HepG2 (cell line): ENCODE measurements around the gene TOMM40L. TPM values are rescaled to one million over a fixed set of nuclear protein-coding genes. Genes with fewer than 3 reads are reported as not detected.

ENCODE experiments used
- ATAC-seq: fragments of 200-7000 bp; cut with Tn5 transposase; 3 replicates; pipeline ENCODE4 v1.9.1; 2020; ENCODE audit warnings: mild to moderate bottlenecking, moderate library complexity
- BruUV-seq: library from RNA; stranded (reverse); fragments of 400-500 nt; replicated peaks from 2 replicates; lab custom pipeline; 2021; lab: Mats Ljungman, UMichigan
- CTCF ChIA-PET: fragments of 300-600 bp; formaldehyde crosslinking; extraction: SDS; loops from one replicate; lab custom pipeline; 2021; ENCODE audit warnings: low total read pairs, inconsistent platforms, low intra/inter-chr PET ratio; lab: Yijun Ruan, JAX
- POLR2A ChIA-PET: fragments of 350-600 bp; sonication (Branson Sonifier 250); formaldehyde crosslinking; loops from one replicate; lab custom pipeline; 2020; ENCODE audit warnings: antibody characterized with exemption, inconsistent platforms; lab: Yijun Ruan, JAX
- DNase-seq: peaks from one replicate; pipeline ENCODE4 v3.0.0-alpha.2; 2015; ENCODE audit warnings: low spot score
- FAIRE-seq: peaks from 3 replicates; lab custom pipeline; 2011; peaks lifted over from hg19 to GRCh38; lab: Jason Lieb, UNC
- H2AFZ ChIP-seq: one replicate; pipeline ENCODE4 v1.6.1; 2011; ENCODE audit warnings: low read length, inconsistent platforms
- H3K27ac ChIP-seq: fragments of 300-600 bp; 3 replicates; pipeline ENCODE4 v1.8.0; 2011; ENCODE audit warnings: mixed run types, mild to moderate bottlenecking, mixed read lengths, low read length, inconsistent platforms; ENCODE audit not compliant: insufficient read depth; ENCODE audit errors: extremely low read length
- H3K27me3 ChIP-seq, 2 experiments: fragments of 200-600 bp in 1 of 2; 2 replicates in 1 of 2; 3 replicates in 1 of 2; pipeline versions ENCODE4 v1.6.0 to v1.8.0; 2011; ENCODE audit warnings: low read length in 2 of 2, mild to moderate bottlenecking in 2 of 2, moderate library complexity in 2 of 2, inconsistent platforms in 1 of 2; ENCODE audit not compliant: insufficient read depth in 2 of 2, control insufficient read depth in 1 of 2
- H3K36me3 ChIP-seq, 2 experiments: fragments of 200-600 bp in 1 of 2; replicated peaks in 1 of 2; 2 replicates in 1 of 2; 3 replicates in 1 of 2; pipeline versions ENCODE4 v1.5.1 to v1.8.0; 2011; ENCODE audit warnings: low read length in 2 of 2, inconsistent platforms in 1 of 2; ENCODE audit not compliant: insufficient read depth in 2 of 2, control insufficient read depth in 1 of 2
- H3K4me1 ChIP-seq: 2 replicates; pipeline ENCODE4 v1.5.1; 2012; ENCODE audit warnings: low read length, inconsistent platforms; ENCODE audit not compliant: insufficient read depth
- H3K4me2 ChIP-seq: 2 replicates; pipeline ENCODE4 v1.6.0; 2011; ENCODE audit warnings: low read depth, low read length, inconsistent platforms
- H3K4me3 ChIP-seq, 3 experiments: fragments of 200-600 bp in 1 of 3; sonication (generic), shearing (Covaris generic) in 1 of 3; replicated peaks in 1 of 3; 2 replicates each; pipeline ENCODE4 v1.5.1; 2011 to 2016; ENCODE audit warnings: low read length in 3 of 3, inconsistent platforms in 2 of 3, low read depth in 2 of 3, mild to moderate bottlenecking in 2 of 3, control low read depth in 1 of 3, mixed read lengths in 1 of 3; ENCODE audit not compliant: insufficient read depth in 1 of 3
- H3K79me2 ChIP-seq: one replicate; pipeline ENCODE4 v1.6.1; 2011; ENCODE audit warnings: low read length, inconsistent platforms; ENCODE audit not compliant: insufficient read depth
- H3K9ac ChIP-seq: 2 replicates; pipeline ENCODE4 v1.6.0; 2011; ENCODE audit warnings: mild to moderate bottlenecking, low read depth, low read length, inconsistent platforms; ENCODE audit not compliant: insufficient read depth
- H3K9me3 ChIP-seq: 2 replicates; pipeline ENCODE4 v1.5.1; 2012; ENCODE audit warnings: mild to moderate bottlenecking, low read length
- H4K20me1 ChIP-seq: 2 replicates; pipeline ENCODE4 v1.6.0; 2011; ENCODE audit warnings: inconsistent platforms, mild to moderate bottlenecking, low read length, moderate library complexity; ENCODE audit not compliant: insufficient read depth
- BHLHE40 ChIP-seq: IDR thresholded peaks from 2 replicates; pipeline ENCODE4 v1.6.1; 2011; ENCODE audit warnings: low read length, improper control_type of control experiment
- HES4 ChIP-seq: sonication (generic); formaldehyde crosslinking; IDR thresholded peaks from 2 replicates; pipeline ENCODE4 v1.9.0; 2021; ENCODE audit warnings: mild to moderate bottlenecking, missing genetic modification reagents, borderline replicate concordance
- HNF1B ChIP-seq: sonication (generic); formaldehyde crosslinking; IDR thresholded peaks from 2 replicates; pipeline ENCODE4 v1.5.1; 2020; ENCODE audit warnings: mild to moderate bottlenecking, moderate library complexity, missing genetic modification reagents
- HNRNPL ChIP-seq: fragments of 200-400 bp; formaldehyde crosslinking; IDR thresholded peaks from 2 replicates; pipeline ENCODE4 v1.6.1; 2017; ENCODE audit warnings: mild to moderate bottlenecking, low read depth, low read length
- KLF11 ChIP-seq: IDR thresholded peaks from 2 replicates; pipeline ENCODE4 v1.6.1; 2016; ENCODE audit warnings: missing compliant biosample characterization
- MLLT10 ChIP-seq: sonication (generic); formaldehyde crosslinking; IDR thresholded peaks from 2 replicates; pipeline ENCODE4 v1.4.0; 2020; ENCODE audit warnings: missing genetic modification reagents
- REST ChIP-seq, 2 experiments: IDR thresholded peaks; 2 replicates each; pipeline ENCODE4 v1.6.1; 2011 to 2012; ENCODE audit warnings: low read length in 2 of 2, borderline replicate concordance in 1 of 2, low read depth in 1 of 2, mild to moderate bottlenecking in 1 of 2, moderate library complexity in 1 of 2
- TEAD2 ChIP-seq: sonication (generic); formaldehyde crosslinking; IDR thresholded peaks from 2 replicates; pipeline ENCODE4 v1.9.0; 2021; ENCODE audit warnings: missing genetic modification reagents
- XRCC5 ChIP-seq: fragments of 200-400 bp; formaldehyde crosslinking; optimal IDR thresholded peaks from 2 replicates; pipeline ENCODE3; 2017; ENCODE audit warnings: mild to moderate bottlenecking, low read length
- ZMYM2 ChIP-seq: sonication (generic); formaldehyde crosslinking; IDR thresholded peaks from 2 replicates; pipeline ENCODE4 v1.8.0; 2022; ENCODE audit warnings: mild to moderate bottlenecking, missing genetic modification reagents
- ZNF17 ChIP-seq: sonication (generic); formaldehyde crosslinking; IDR thresholded peaks from 2 replicates; pipeline ENCODE4 v1.5.0; 2020; ENCODE audit warnings: mild to moderate bottlenecking, missing genetic modification reagents
- ZNF670 ChIP-seq: sonication (generic); formaldehyde crosslinking; IDR thresholded peaks from 2 replicates; pipeline ENCODE4 v1.8.0; 2022; ENCODE audit warnings: mild to moderate bottlenecking, missing genetic modification reagents, borderline replicate concordance
- ZNF678 ChIP-seq: sonication (generic); formaldehyde crosslinking; IDR thresholded peaks from 2 replicates; pipeline ENCODE4 v1.4.0; 2020; ENCODE audit warnings: mild to moderate bottlenecking, missing genetic modification reagents
- ZNF788 ChIP-seq: sonication (generic); formaldehyde crosslinking; IDR thresholded peaks from 2 replicates; pipeline ENCODE4 v1.5.0; 2020; ENCODE audit warnings: mild to moderate bottlenecking, missing genetic modification reagents, borderline replicate concordance
- WGBS: methylation state at CpG from one replicate; pipeline ENCODE4 v1.1.6; 2017; ENCODE audit warnings: low lambda C conversion rate; 5-methylcytosine and 5-hydroxymethylcytosine counted together
- in situ Hi-C: cut with HindIII; loops from 2 replicates; pipeline ENCODE4 v1.10.0; 2017; ENCODE audit warnings: low pct_unique_long_range_greater_than_20kb; ENCODE audit not compliant: extremely low pct_ligation_motif_present
- intact Hi-C: fragments of 100-400 bp; cut with micrococcal nuclease; formaldehyde crosslinking; loops from one replicate; pipeline ENCODE4 v1.10.0; 2022; ENCODE audit not compliant: unreplicated experiment
- polyA plus RNA-seq, 8 experiments: library from polyadenylated mRNA; depleted of rRNA in 3 of 8; stranded (reverse) in 7 of 8; unstranded in 1 of 8; fragments of >200 nt; fragmentation: Illumina TruSeq in 4 of 8; extraction: Trizol in 4 of 8; gene quantifications; 2 replicates each; pipeline versions ENCODE4 v1.2.1 to v1.2.3, GENCODE V29; 2011 to 2016; ENCODE audit warnings: low read depth in 4 of 8, missing spikeins in 1 of 8, mixed read lengths in 1 of 8; ENCODE audit not compliant: insufficient read depth in 1 of 8
- total RNA-seq, 5 experiments: library from RNA; depleted of rRNA; stranded (reverse); fragments of >200 nt; fragmentation: Illumina TruSeq; extraction: Trizol; gene quantifications; 2 replicates each; pipeline ENCODE4 v1.2.3, GENCODE V29; 2016; ENCODE audit warnings: low read depth in 1 of 5
- TF ChIP-seq, protein P1 (sequence below): sonication (generic); formaldehyde crosslinking; IDR thresholded peaks from 2 replicates; pipeline ENCODE4 v1.4.0; 2020; ENCODE audit warnings: missing genetic modification reagents

TOMM40L gene
- total and polyA plus RNA-seq, 2 of the 13 experiments (the other 11 are each of a cell fraction or from before 2014, with no cell fraction given) = 14.1 to 26.2 TPM

DNA sequence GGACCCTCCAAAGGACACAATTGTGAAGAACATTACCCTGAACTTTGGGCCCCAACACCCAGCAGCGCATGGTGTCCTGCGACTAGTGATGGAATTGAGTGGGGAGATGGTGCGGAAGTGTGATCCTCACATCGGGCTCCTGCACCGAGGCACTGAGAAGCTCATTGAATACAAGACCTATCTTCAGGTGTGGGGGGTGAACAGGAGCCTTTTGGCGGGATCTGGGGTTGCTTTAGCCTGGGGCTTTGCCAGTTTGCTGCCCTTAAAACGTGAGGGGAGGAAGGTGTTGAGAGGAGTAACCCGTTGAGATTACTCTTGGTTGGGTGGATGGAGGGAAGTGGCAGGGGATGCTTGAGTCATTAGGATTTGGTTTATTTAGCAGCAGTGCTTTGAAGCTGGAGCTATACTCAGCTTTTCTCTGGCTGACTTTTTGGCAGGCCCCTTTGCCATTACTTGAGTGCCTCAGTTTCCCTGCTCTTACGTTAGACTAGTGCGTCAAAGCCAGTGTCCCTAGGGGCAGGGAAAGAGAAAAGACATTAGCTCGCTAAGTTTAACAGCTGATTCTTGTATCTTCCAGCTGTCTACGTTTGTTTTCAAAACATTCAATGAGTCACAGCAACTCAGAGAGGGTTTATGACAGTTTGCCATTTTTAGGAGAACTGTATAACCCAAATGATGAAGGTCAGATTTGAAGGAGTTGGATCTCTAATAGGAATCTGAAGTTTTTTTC, 19.3 kb upstream of the TOMM40L start (continued):
- TF ChIP-seq, protein P1, sequence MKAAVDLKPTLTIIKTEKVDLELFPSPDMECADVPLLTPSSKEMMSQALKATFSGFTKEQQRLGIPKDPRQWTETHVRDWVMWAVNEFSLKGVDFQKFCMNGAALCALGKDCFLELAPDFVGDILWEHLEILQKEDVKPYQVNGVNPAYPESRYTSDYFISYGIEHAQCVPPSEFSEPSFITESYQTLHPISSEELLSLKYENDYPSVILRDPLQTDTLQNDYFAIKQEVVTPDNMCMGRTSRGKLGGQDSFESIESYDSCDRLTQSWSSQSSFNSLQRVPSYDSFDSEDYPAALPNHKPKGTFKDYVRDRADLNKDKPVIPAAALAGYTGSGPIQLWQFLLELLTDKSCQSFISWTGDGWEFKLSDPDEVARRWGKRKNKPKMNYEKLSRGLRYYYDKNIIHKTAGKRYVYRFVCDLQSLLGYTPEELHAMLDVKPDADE = no peak
- TF ChIP-seq BHLHE40 (no peak), ZNF17 (CRISPR knock-in tag) (no peak), ZNF678 (CRISPR knock-in tag) (no peak), ZNF788 (CRISPR knock-in tag) (no peak), HNF1B (CRISPR knock-in tag) (no peak)

- no peak for ATAC-seq
- ChIA-PET POLR2A (interaction anchor here (13.8 kb wide), 1 partner anchor 15 kb away, joined by 357 read pairs; the partner anchor contains the start of genes APOA2 and TOMM40L), CTCF (no interaction called here)
- peaks cover 25% of the 10 kb centered on the region for H3K79me2 ChIP-seq
- H4K20me1 ChIP-seq = no peaks in the 10 kb centered on the region
- H3K9me3 ChIP-seq = no peaks in the 10 kb centered on the region
- H3K4me3 ChIP-seq = no peak overlapping the region
- no peak overlapping the region for H2AFZ ChIP-seq
- H3K36me3 ChIP-seq = peaks cover 16 to 75% of the 10 kb centered on the region in 2 experiments
- H3K4me2 ChIP-seq = no peak overlapping the region
- no TSS peak for BruUV-seq
- DNase-seq = no peak
- no peak overlapping the region for H3K27ac ChIP-seq
- no peak for FAIRE-seq
- 100% methylated on average over 8 of the region's 8 CpGs for WGBS
- H3K27me3 ChIP-seq = no peaks in the 10 kb centered on the region; a peak in 1 of 5 replicates
- peaks cover 46% of the 10 kb centered on the region for H3K4me1 ChIP-seq
- no peak overlapping the region for H3K9ac ChIP-seq
- intact Hi-C loops (no loop called here), in situ Hi-C loops (no loop called here)
- TF ChIP-seq XRCC5 (no peak), TEAD2 (no peak), REST (IDR thresholded peaks at IDR 0.05; ENCODE audit: borderline replicate concordance in 1 of 2, low read depth in 1 of 2, low read length in 2 of 2) (no peak), KLF11 (no peak), ZNF670 (CRISPR knock-in tag) (no peak), ZMYM2 (CRISPR knock-in tag) (no peak), MLLT10 (CRISPR knock-in tag) (no peak), HES4 (no peak), HNRNPL (no peak)
These were observed 18.7 kb upstream of the TOMM40L start for GRCh38 chr1:161207173-161207572.
